Panc1 (cell line): Measurements from ENCODE around the gene B4GALNT1. TPM values are rescaled to one million over a fixed set of nuclear protein-coding genes. Genes with fewer than 3 reads are reported as not detected.
"Not testable (repeated sequence)": the region's sequence is repeated elsewhere in the genome, so short reads cannot be mapped to it uniquely, and the experiment has no call there.

Experiments used
- ATAC-seq: fragments of 200-7000 bp; cut with Tn5 transposase; 2 replicates; pipeline ENCODE4 v1.9.1; 2020; ENCODE audit warnings: mild to moderate bottlenecking, moderate library complexity
- BruUV-seq: library from RNA; stranded (reverse); fragments of 400-500 nt; replicated peaks from 2 replicates; lab custom pipeline; 2021; lab: Mats Ljungman, UMichigan
- CTCF ChIA-PET: fragments of 300-600 bp; sonication (Branson Sonifier 250); formaldehyde crosslinking; loops from one replicate; lab custom pipeline; 2022; ENCODE audit warnings: antibody characterized with exemption; lab: Charles Lee
- POLR2A ChIA-PET: fragments of 300-600 bp; sonication (Branson Sonifier 250); formaldehyde crosslinking; loops from one replicate; lab custom pipeline; 2022; ENCODE audit warnings: antibody characterized with exemption; lab: Charles Lee
- DNase-seq: peaks from one replicate; pipeline ENCODE4 v3.0.0-alpha.2; 2010; ENCODE audit warnings: low read depth, low spot score
- H3K27ac ChIP-seq: 2 replicates; pipeline ENCODE4 v1.5.1; 2011; ENCODE audit warnings: mild to moderate bottlenecking, low read length, inconsistent platforms
- H3K27me3 ChIP-seq: fragments of 200-500 bp; sonication (Bioruptor generic); 2 replicates; pipeline ENCODE4 v1.6.0; 2014; ENCODE audit warnings: low read length, inconsistent platforms; ENCODE audit not compliant: control insufficient read depth, insufficient read depth
- H3K36me3 ChIP-seq: fragments of 200-500 bp; sonication (Bioruptor generic); 2 replicates; pipeline ENCODE4 v1.5.1; 2014; ENCODE audit warnings: inconsistent platforms, mild to moderate bottlenecking, low read length, moderate library complexity; ENCODE audit not compliant: control insufficient read depth, insufficient read depth
- H3K4me1 ChIP-seq: 2 replicates; pipeline ENCODE4 v1.5.1; 2011; ENCODE audit warnings: inconsistent platforms, mild to moderate bottlenecking, low read length, moderate library complexity; ENCODE audit not compliant: control insufficient read depth, insufficient read depth
- H3K4me3 ChIP-seq, 2 experiments: 2 replicates each; pipeline ENCODE4 v1.5.1; 2011 to 2012; ENCODE audit warnings: low read depth in 2 of 2, low read length in 2 of 2, mild to moderate bottlenecking in 2 of 2, inconsistent platforms in 1 of 2, moderate library complexity in 1 of 2
- H3K9me3 ChIP-seq: fragments of 200-500 bp; sonication (Bioruptor generic); 2 replicates; pipeline ENCODE4 v1.5.1; 2014; ENCODE audit warnings: low read depth, mild to moderate bottlenecking, inconsistent platforms, low read length, moderate library complexity; ENCODE audit not compliant: control insufficient read depth, insufficient read depth
- CTCF ChIP-seq: fragments of 450-650 bp; IDR thresholded peaks from 2 replicates; pipeline ENCODE4 v1.5.1; 2017; ENCODE audit warnings: mild to moderate bottlenecking
- POLR2AphosphoS5 ChIP-seq: IDR thresholded peaks from 2 replicates; pipeline ENCODE4 v1.6.1; 2012; ENCODE audit warnings: mild to moderate bottlenecking, low read depth, low read length, moderate library complexity
- REST ChIP-seq, 2 experiments: IDR thresholded peaks; 2 replicates each; pipeline ENCODE4 v1.6.1; 2011 to 2012; ENCODE audit warnings: low read depth in 2 of 2, control low read depth in 1 of 2, low read length in 1 of 2, mild to moderate bottlenecking in 1 of 2, moderate library complexity in 1 of 2; ENCODE audit not compliant: insufficient read depth in 1 of 2
- SIN3A ChIP-seq: IDR thresholded peaks from 2 replicates; pipeline ENCODE4 v1.6.1; 2012; ENCODE audit warnings: low read depth, mild to moderate bottlenecking, low read length, moderate library complexity, borderline replicate concordance; ENCODE audit not compliant: insufficient read depth
- TCF7L2 ChIP-seq: IDR thresholded peaks from 2 replicates; pipeline ENCODE4 v1.6.1; 2011; ENCODE audit warnings: mild to moderate bottlenecking, low read depth, low read length, inconsistent platforms
- in situ Hi-C: cut with HindIII; loops from 2 replicates; pipeline ENCODE4 v1.10.0; 2016; ENCODE audit warnings: low sequenced_read_pairs, low pct_unique_long_range_greater_than_20kb
- intact Hi-C: fragments of 100-400 bp; cut with micrococcal nuclease; formaldehyde crosslinking; loops from one replicate; pipeline ENCODE4 v1.10.0; 2022; ENCODE audit not compliant: unreplicated experiment
- total RNA-seq: library from RNA; stranded (reverse); gene quantifications from one replicate; pipeline ENCODE4 v1.2.1, GENCODE V29; 2021; ENCODE audit not compliant: unreplicated experiment

The B4GALNT1 gene
- total RNA-seq, 1 experiment from 2014 or later, result 48.6 TPM

DNA sequence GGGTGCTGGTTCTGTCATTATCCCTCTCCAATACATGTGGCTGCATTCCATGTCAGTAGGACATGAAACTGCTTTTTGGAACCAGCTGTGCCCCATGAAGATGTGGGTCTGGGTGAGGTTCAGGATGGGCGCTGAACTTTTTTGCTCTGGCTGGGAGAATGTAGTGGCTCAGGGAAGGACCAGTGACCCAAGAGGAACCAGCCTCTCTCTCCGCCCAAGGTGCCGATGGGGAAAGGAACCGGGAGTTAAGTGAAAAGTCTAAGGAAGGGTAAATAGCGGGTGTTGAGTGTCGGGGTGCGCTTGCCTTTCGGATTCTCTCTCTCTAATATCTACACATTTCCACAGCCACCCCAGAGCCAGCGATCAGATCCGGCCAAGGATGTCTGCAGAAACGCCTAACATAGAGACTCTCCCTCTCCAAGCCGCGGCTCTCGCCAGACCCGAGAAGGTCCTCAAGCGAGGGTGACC, 14.0 kb downstream of the B4GALNT1 start:
- no TSS peak for BruUV-seq
- ChIA-PET CTCF (no interaction called here), POLR2A (no interaction called here)
- H3K4me3 ChIP-seq, result no peak overlapping the region
- no peaks in the 10 kb centered on the region for H3K9me3 ChIP-seq
- DNase-seq, result no peak
- no peak overlapping the region for H3K27ac ChIP-seq
- ATAC-seq, result no peak
- in situ Hi-C loops, result no loop called here
- H3K36me3 ChIP-seq, result no peaks in the 10 kb centered on the region
- H3K27me3 ChIP-seq, result no peaks in the 10 kb centered on the region
- TF ChIP-seq REST (IDR thresholded peaks at IDR 0.05; ENCODE audit: insufficient read depth in 1 of 2, low read depth in 2 of 2, low read length in 1 of 2), result no peak
- TF ChIP-seq TCF7L2, result no peak
- TF ChIP-seq CTCF, result no peak
- no peak for TF ChIP-seq SIN3A
- TF ChIP-seq POLR2AphosphoS5, result no peak
- H3K4me1 ChIP-seq, result peaks cover 13% of the 10 kb centered on the region
- intact Hi-C loops, result no loop called here

DNA sequence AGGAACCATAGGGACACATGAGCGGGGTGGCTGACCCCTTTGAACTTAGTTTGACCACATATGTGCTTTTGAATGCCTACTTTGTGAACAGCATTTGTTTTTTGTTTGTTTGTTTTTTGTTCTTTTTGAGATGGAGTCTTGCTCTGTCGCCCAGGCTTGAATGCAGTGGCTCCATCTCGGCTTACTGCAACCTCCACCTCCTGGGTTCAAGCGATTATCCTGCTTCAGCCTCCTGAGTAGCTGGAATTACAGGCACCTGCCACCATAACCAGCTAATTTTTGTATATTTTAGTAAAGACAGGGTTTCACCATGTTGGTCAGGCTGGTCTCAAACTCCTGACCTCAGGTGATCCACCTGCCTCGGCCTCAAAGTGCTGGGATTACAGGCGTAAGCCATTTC, 14.6 kb downstream of the B4GALNT1 start:
- in situ Hi-C loops, H3K4me3 ChIP-seq, H3K36me3 ChIP-seq, H3K27ac ChIP-seq, H3K9me3 ChIP-seq, DNase-seq, BruUV-seq, intact Hi-C loops, H3K27me3 ChIP-seq, ATAC-seq, CTCF ChIA-PET, POLR2A ChIA-PET: not testable (repeated sequence)
- peaks cover 13% of the 10 kb centered on the region for H3K4me1 ChIP-seq

GRCh38 chr12:57617942-57618341, 15.1 kb downstream of the B4GALNT1 start:
- no TSS peak for BruUV-seq
- no peaks in the 10 kb centered on the region for H3K9me3 ChIP-seq
- DNase-seq (no peak), ATAC-seq (no peak)
- TF ChIP-seq CTCF, result no peak
- TF ChIP-seq TCF7L2, result no peak
- TF ChIP-seq SIN3A, result no peak
- no peak for TF ChIP-seq REST (IDR thresholded peaks at IDR 0.05; ENCODE audit: insufficient read depth in 1 of 2, low read depth in 2 of 2, low read length in 1 of 2)
- no peak for TF ChIP-seq POLR2AphosphoS5
- in situ Hi-C loops, result no loop called here
- H3K27ac ChIP-seq, result no peak overlapping the region
- H3K27me3 ChIP-seq, result no peaks in the 10 kb centered on the region
- ChIA-PET CTCF (no interaction called here), POLR2A (no interaction called here)
- H3K4me3 ChIP-seq, result no peak overlapping the region
- no peaks in the 10 kb centered on the region for H3K36me3 ChIP-seq
- intact Hi-C loops, result no loop called here
- H3K4me1 ChIP-seq, result peaks cover 13% of the 10 kb centered on the region
